DOHH2 (cell line): ENCODE measurements around the gene ZRANB1.

Source experiments
- H3F3A ChIP-seq: fragments of 200-600 bp; sonication (generic), shearing (Covaris generic); 2 replicates; pipeline ENCODE4 v1.6.0; 2016; ENCODE audit warnings: antibody characterized with exemption, mild to moderate bottlenecking; ENCODE audit not compliant: control insufficient read depth, insufficient read depth
- H3K27ac ChIP-seq: fragments of 200-600 bp; sonication (generic); 2 replicates; pipeline ENCODE4 v1.5.1; 2014; ENCODE audit warnings: low read depth, mild to moderate bottlenecking, low read length, moderate library complexity
- H3K27me3 ChIP-seq: fragments of 200-600 bp; sonication (generic); 2 replicates; pipeline ENCODE4 v1.6.1; 2014; ENCODE audit warnings: mild to moderate bottlenecking, low read length, mixed read lengths; ENCODE audit not compliant: control insufficient read depth
- H3K36me3 ChIP-seq: fragments of 200-600 bp; sonication (generic); 2 replicates; pipeline ENCODE4 v1.6.1; 2014; ENCODE audit warnings: mild to moderate bottlenecking, low read length, moderate library complexity, mixed read lengths; ENCODE audit not compliant: control insufficient read depth
- H3K4me1 ChIP-seq: fragments of 200-600 bp; sonication (generic); 2 replicates; pipeline ENCODE4 v1.6.1; 2014; ENCODE audit warnings: mild to moderate bottlenecking, low read length, mixed read lengths; ENCODE audit not compliant: control insufficient read depth
- H3K4me2 ChIP-seq: fragments of 200-600 bp; sonication (generic); 2 replicates; pipeline ENCODE4 v1.6.0; 2014; ENCODE audit warnings: mild to moderate bottlenecking, low read length, moderate library complexity
- H3K4me3 ChIP-seq: fragments of 200-600 bp; sonication (generic); 2 replicates; pipeline ENCODE4 v1.5.1; 2014; ENCODE audit warnings: mild to moderate bottlenecking, low read length, mixed read lengths
- H3K79me2 ChIP-seq: fragments of 200-600 bp; sonication (generic); 2 replicates; pipeline ENCODE4 v1.6.1; 2014; ENCODE audit warnings: mild to moderate bottlenecking, low read length, mixed read lengths; ENCODE audit not compliant: control insufficient read depth
- H3K9me2 ChIP-seq: fragments of 200-600 bp; sonication (generic); replicated peaks from 2 replicates; pipeline ENCODE4 v1.6.1; 2014; ENCODE audit warnings: mild to moderate bottlenecking, low read length, mixed read lengths; ENCODE audit not compliant: control insufficient read depth
- H3K9me3 ChIP-seq: fragments of 200-600 bp; sonication (generic); 2 replicates; pipeline ENCODE4 v1.6.1; 2014; ENCODE audit warnings: antibody characterized with exemption, low read length, mixed read lengths; ENCODE audit not compliant: control insufficient read depth, insufficient read depth
- H4K20me1 ChIP-seq: fragments of 200-600 bp; sonication (generic); 2 replicates; pipeline ENCODE4 v1.6.0; 2014; ENCODE audit warnings: low read depth, mild to moderate bottlenecking, antibody characterized with exemption, low read length, moderate library complexity; ENCODE audit not compliant: control insufficient read depth, insufficient read depth
- EZH2phosphoT487 ChIP-seq: fragments of 200-600 bp; sonication (generic); IDR thresholded peaks from 2 replicates; pipeline ENCODE4 v1.6.1; 2017; ENCODE audit warnings: borderline replicate concordance, mild to moderate bottlenecking, antibody characterized with exemption, low read length, moderate library complexity, mixed read lengths
- TF ChIP-seq, protein P1 (sequence below): fragments of 200-600 bp; sonication (generic); IDR thresholded peaks from one replicate; pipeline ENCODE4 v1.5.1; 2014; ENCODE audit warnings: antibody characterized with exemption, mild to moderate bottlenecking, low read depth, low read length; ENCODE audit not compliant: poor library complexity, severe bottlenecking

ZRANB1 gene

GRCh38 chr10:124941823-124942222, at the start of gene ZRANB1:
Gene ZRANB1, plus strand, starts transcription at chr10:124942123. Its CDS starts 371 bp downstream, at chr10:124942494.
- no peaks in the 10 kb centered on the region for H3K9me2 ChIP-seq

DNA sequence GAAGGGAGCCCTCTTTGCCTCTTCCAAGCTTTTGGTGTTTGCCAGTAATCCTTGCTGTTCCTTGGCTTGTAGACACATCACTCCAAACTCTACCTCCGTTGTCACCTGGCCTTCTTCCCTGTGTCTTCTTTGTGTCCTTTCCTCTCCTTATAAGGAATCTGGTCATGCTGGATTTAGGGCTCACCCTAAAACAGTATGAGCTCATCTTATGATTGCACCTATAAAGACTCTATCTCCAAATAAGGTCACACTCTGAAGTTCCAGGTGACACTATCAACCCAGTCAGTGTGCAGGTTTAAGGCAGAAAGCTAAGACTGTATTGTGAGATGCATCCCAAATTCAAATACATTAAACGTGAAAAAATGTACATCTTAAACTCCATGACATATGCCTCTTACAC, 49.0 kb upstream of the ZRANB1 start:
- H3K27ac ChIP-seq, result no peak overlapping the region
- H3K4me1 ChIP-seq, result no peaks in the 10 kb centered on the region
- no peaks in the 10 kb centered on the region for H3K9me3 ChIP-seq
- H3F3A ChIP-seq, result no peaks in the 10 kb centered on the region
- no peak overlapping the region for H3K4me2 ChIP-seq
- H3K79me2 ChIP-seq, result no peaks in the 10 kb centered on the region
- peaks cover 12% of the 10 kb centered on the region for H3K27me3 ChIP-seq
- no peaks in the 10 kb centered on the region for H4K20me1 ChIP-seq
- no peak overlapping the region for H3K4me3 ChIP-seq
- H3K36me3 ChIP-seq, result no peaks in the 10 kb centered on the region
- H3K9me2 ChIP-seq, result no peaks in the 10 kb centered on the region
- TF ChIP-seq, protein P1, sequence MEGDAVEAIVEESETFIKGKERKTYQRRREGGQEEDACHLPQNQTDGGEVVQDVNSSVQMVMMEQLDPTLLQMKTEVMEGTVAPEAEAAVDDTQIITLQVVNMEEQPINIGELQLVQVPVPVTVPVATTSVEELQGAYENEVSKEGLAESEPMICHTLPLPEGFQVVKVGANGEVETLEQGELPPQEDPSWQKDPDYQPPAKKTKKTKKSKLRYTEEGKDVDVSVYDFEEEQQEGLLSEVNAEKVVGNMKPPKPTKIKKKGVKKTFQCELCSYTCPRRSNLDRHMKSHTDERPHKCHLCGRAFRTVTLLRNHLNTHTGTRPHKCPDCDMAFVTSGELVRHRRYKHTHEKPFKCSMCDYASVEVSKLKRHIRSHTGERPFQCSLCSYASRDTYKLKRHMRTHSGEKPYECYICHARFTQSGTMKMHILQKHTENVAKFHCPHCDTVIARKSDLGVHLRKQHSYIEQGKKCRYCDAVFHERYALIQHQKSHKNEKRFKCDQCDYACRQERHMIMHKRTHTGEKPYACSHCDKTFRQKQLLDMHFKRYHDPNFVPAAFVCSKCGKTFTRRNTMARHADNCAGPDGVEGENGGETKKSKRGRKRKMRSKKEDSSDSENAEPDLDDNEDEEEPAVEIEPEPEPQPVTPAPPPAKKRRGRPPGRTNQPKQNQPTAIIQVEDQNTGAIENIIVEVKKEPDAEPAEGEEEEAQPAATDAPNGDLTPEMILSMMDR, result no peak
- no peak for TF ChIP-seq EZH2phosphoT487

More at GRCh38 chr10:124941823-124942222, at the start of gene ZRANB1:
- H3K27me3 ChIP-seq, result no peaks in the 10 kb centered on the region
- H3K4me2 ChIP-seq, result no peak within 1 kb of the TSS
- no peak within 1 kb of the TSS for H3K4me3 ChIP-seq
- TF ChIP-seq, protein P1, result no peak
- TF ChIP-seq EZH2phosphoT487, result no peak
- H3K27ac ChIP-seq, result no peak within 1 kb of the TSS
- H3F3A ChIP-seq, result no peaks in the 10 kb centered on the region
- peaks cover 28% of the 10 kb centered on the region for H3K36me3 ChIP-seq
- no peaks in the 10 kb centered on the region for H3K9me3 ChIP-seq
- H3K79me2 ChIP-seq, result peaks cover 97% of the 10 kb centered on the region
- no peaks in the 10 kb centered on the region for H3K4me1 ChIP-seq
- peaks cover 31% of the 10 kb centered on the region for H4K20me1 ChIP-seq

DNA sequence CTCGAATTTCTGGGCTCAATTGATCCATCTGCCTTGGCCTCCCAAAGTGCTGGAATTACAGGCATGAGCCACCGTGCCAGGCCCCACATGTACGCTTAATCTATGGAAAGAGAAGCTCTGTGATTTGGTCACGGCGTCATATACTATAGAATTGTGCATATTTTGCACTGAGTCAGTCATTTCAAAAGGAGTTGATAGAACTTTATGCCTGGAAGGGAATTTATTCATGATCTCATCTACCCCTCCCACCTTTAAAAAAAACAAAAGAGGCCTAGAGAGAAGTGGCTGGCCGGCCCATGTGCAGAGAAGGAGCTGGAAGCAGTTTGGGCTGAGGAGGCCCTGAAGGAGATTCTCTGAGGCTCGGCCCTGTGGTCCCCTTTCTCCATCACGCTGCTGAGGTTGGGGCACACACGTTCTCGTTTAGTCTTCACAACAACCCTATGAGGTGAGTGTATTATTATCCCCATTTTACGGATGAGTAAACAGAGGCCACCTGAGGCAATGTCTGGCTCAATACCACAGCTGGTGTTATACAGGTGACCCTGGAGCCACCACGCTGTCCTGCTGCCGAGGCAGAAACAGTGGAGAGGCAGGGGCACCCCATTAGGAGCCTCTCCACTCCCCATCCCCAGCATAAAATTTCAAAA, 47.2 kb upstream of the ZRANB1 start:
- Histone ChIP-seq H3K9me3 (no peaks in the 10 kb centered on the region), H4K20me1 (no peaks in the 10 kb centered on the region), H3K9me2 (no peaks in the 10 kb centered on the region), H3K4me3 (no peak overlapping the region), H3K36me3 (no peaks in the 10 kb centered on the region), H3K79me2 (no peaks in the 10 kb centered on the region), H3K4me1 (no peaks in the 10 kb centered on the region), H3F3A (no peaks in the 10 kb centered on the region), H3K4me2 (no peak overlapping the region), H3K27me3 (peaks cover 12% of the 10 kb centered on the region), H3K27ac (no peak overlapping the region)
- TF ChIP-seq, protein P1, result no peak
- TF ChIP-seq EZH2phosphoT487, result no peak
